Measurements from ENCODE around the gene TREX2. TPM values are rescaled to one million over a fixed set of nuclear protein-coding genes. Genes with fewer than 3 reads are reported as not detected.

TREX2 gene
- total RNA-seq, 1 experiment from 2014 or later, result 2.9 TPM

DNA sequence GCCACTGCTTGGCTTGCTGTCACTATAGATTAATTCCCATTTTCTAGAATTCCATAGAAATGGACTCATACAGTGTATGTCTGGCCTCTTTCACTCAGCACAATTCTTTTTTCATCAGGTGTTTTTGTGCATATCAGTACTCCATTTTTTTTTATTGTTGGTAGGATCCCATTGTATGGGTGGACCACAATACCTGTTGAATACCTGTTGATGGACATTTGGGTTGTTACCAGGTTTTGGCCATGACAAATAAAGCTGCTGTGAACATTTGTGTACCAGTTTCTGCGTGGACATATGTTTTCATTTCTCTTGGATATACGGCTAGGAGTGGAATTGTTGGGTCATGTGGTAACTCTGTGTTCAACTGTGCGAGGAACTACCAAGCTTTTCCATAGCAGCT lies 19.7 kb downstream of the TREX2 start:
- Histone ChIP-seq H3K4me3 (replicated peaks in 1 of 2; ENCODE audit: low read depth in 1 of 2, low read length in 2 of 2) (no peak overlapping the region), H3K4me1 (ENCODE audit: control insufficient read depth in 1 of 2, insufficient read depth in 2 of 2, low read length in 2 of 2) (no peaks in the 10 kb centered on the region), H2AFZ (ENCODE audit: low read depth, low read length, poor library complexity, severe bottlenecking) (no peak overlapping the region), H3K27me3 (ENCODE audit: insufficient read depth, low read length) (no peaks in the 10 kb centered on the region), H3K79me2 (ENCODE audit: insufficient read depth, low read length) (no peaks in the 10 kb centered on the region), H3K27ac (ENCODE audit: low read depth, low read length) (no peak overlapping the region), H4K20me1 (ENCODE audit: insufficient read depth) (no peaks in the 10 kb centered on the region), H3K9me2 (ENCODE audit: insufficient read depth) (no peaks in the 10 kb centered on the region), H3K9me3 (ENCODE audit: control insufficient read depth in 1 of 2, insufficient read depth in 1 of 2, low read depth in 1 of 2, low read length in 2 of 2) (no peaks in the 10 kb centered on the region), H3K9ac (ENCODE audit: low read length) (no peak overlapping the region), H3K36me3 (ENCODE audit: control insufficient read depth in 1 of 2, insufficient read depth in 2 of 2, low read length in 2 of 2) (no peaks in the 10 kb centered on the region), H3K4me2 (ENCODE audit: low read length) (no peak overlapping the region)
- ChIA-PET POLR2A (no interaction called here), RAD21 (ENCODE audit: low non-redundant PET in 1 of 2, low total read pairs in 2 of 2, uncharacterized antibody in 2 of 2, unreplicated experiment in 2 of 2) (no interaction called here), CTCF (no interaction called here)
- intact Hi-C loops (cut with micrococcal nuclease), result no loop called here
- TF ChIP-seq JUND (IDR thresholded peaks at IDR 0.05) (no peak), POLR2A (IDR thresholded peaks at IDR 0.05; ENCODE audit: borderline replicate concordance, extremely low read depth, insufficient read depth, insufficient read length) (no peak)
- TF ChIP-seq, protein P1, sequence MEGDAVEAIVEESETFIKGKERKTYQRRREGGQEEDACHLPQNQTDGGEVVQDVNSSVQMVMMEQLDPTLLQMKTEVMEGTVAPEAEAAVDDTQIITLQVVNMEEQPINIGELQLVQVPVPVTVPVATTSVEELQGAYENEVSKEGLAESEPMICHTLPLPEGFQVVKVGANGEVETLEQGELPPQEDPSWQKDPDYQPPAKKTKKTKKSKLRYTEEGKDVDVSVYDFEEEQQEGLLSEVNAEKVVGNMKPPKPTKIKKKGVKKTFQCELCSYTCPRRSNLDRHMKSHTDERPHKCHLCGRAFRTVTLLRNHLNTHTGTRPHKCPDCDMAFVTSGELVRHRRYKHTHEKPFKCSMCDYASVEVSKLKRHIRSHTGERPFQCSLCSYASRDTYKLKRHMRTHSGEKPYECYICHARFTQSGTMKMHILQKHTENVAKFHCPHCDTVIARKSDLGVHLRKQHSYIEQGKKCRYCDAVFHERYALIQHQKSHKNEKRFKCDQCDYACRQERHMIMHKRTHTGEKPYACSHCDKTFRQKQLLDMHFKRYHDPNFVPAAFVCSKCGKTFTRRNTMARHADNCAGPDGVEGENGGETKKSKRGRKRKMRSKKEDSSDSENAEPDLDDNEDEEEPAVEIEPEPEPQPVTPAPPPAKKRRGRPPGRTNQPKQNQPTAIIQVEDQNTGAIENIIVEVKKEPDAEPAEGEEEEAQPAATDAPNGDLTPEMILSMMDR (IDR thresholded peaks at IDR 0.05 in 2 of 3, conservative IDR thresholded peaks at IDR 0.05 in 1 of 3; ENCODE audit: borderline replicate concordance in 1 of 3, insufficient read depth in 1 of 3, low read depth in 2 of 3, low read length in 2 of 3), result no peak
- TF ChIP-seq, protein P2, sequence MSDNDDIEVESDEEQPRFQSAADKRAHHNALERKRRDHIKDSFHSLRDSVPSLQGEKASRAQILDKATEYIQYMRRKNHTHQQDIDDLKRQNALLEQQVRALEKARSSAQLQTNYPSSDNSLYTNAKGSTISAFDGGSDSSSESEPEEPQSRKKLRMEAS (IDR thresholded peaks at IDR 0.05), result no peak
- TF ChIP-seq, protein P3, sequence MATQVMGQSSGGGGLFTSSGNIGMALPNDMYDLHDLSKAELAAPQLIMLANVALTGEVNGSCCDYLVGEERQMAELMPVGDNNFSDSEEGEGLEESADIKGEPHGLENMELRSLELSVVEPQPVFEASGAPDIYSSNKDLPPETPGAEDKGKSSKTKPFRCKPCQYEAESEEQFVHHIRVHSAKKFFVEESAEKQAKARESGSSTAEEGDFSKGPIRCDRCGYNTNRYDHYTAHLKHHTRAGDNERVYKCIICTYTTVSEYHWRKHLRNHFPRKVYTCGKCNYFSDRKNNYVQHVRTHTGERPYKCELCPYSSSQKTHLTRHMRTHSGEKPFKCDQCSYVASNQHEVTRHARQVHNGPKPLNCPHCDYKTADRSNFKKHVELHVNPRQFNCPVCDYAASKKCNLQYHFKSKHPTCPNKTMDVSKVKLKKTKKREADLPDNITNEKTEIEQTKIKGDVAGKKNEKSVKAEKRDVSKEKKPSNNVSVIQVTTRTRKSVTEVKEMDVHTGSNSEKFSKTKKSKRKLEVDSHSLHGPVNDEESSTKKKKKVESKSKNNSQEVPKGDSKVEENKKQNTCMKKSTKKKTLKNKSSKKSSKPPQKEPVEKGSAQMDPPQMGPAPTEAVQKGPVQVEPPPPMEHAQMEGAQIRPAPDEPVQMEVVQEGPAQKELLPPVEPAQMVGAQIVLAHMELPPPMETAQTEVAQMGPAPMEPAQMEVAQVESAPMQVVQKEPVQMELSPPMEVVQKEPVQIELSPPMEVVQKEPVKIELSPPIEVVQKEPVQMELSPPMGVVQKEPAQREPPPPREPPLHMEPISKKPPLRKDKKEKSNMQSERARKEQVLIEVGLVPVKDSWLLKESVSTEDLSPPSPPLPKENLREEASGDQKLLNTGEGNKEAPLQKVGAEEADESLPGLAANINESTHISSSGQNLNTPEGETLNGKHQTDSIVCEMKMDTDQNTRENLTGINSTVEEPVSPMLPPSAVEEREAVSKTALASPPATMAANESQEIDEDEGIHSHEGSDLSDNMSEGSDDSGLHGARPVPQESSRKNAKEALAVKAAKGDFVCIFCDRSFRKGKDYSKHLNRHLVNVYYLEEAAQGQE (IDR thresholded peaks at IDR 0.05; ENCODE audit: low read depth), result no peak
- no TSS peak for BruUV-seq (replicated peaks)
- no peak for ATAC-seq
- DNase-seq (ENCODE audit: low read depth, low spot score), result no peak
